Endothelial cell of umbilical vein (primary cell): ENCODE data around the gene DNAL1. TPM values are rescaled to one million over a fixed set of nuclear protein-coding genes. Genes with fewer than 3 reads are reported as not detected.

Experiments
- BruUV-seq: library from RNA; stranded (reverse); fragments of 400-500 nt; replicated peaks from 2 replicates; lab custom pipeline; 2021; lab: Mats Ljungman, UMichigan
- CTCF ChIA-PET: fragments of 300-600, 350-600 bp; sonication (Branson Sonifier 250); formaldehyde crosslinking; loops from one replicate; lab custom pipeline; 2021; ENCODE audit warnings: antibody characterized with exemption, inconsistent platforms; lab: Charles Lee
- POLR2A ChIA-PET: fragments of 300-600, 350-600 bp; sonication (Branson Sonifier 250); formaldehyde crosslinking; loops from one replicate; lab custom pipeline; 2021; ENCODE audit warnings: antibody characterized with exemption, inconsistent platforms; lab: Charles Lee
- DNase-seq: peaks from one replicate; pipeline ENCODE4 v3.0.0-alpha.2; 2011; ENCODE audit warnings: low read depth, low spot score
- FAIRE-seq: peaks from 2 replicates; lab custom pipeline; 2011; peaks lifted over from hg19 to GRCh38; lab: Jason Lieb, UNC
- H2AFZ ChIP-seq: 2 replicates; pipeline ENCODE4 v1.6.0; 2012; ENCODE audit warnings: low read depth, low read length, control low read depth, inconsistent platforms
- H3K27ac ChIP-seq: 2 replicates; pipeline ENCODE4 v1.5.1; 2011; ENCODE audit warnings: low read depth, mild to moderate bottlenecking, control low read depth, low read length, moderate library complexity; ENCODE audit not compliant: insufficient read depth
- H3K27me3 ChIP-seq, 2 experiments: 2 replicates each; pipeline versions ENCODE4 v1.6.0 to v1.6.1; 2011; ENCODE audit warnings: low read length in 2 of 2, mixed read lengths in 1 of 2; ENCODE audit not compliant: control insufficient read depth in 2 of 2, insufficient read depth in 2 of 2
- H3K36me3 ChIP-seq, 2 experiments: 2 replicates in 1 of 2; 3 replicates in 1 of 2; pipeline ENCODE4 v1.5.1; 2011; ENCODE audit warnings: low read length in 2 of 2, mild to moderate bottlenecking in 1 of 2, moderate library complexity in 1 of 2; ENCODE audit not compliant: control insufficient read depth in 2 of 2, insufficient read depth in 2 of 2; ENCODE audit errors: extremely low read depth in 1 of 2
- H3K4me1 ChIP-seq: 3 replicates; pipeline ENCODE4 v1.5.1; 2011; ENCODE audit warnings: mild to moderate bottlenecking, low read length; ENCODE audit not compliant: control insufficient read depth, insufficient read depth; ENCODE audit errors: extremely low read depth
- H3K4me2 ChIP-seq: 2 replicates; pipeline ENCODE4 v1.6.1; 2011; ENCODE audit warnings: low read length, control low read depth, mixed read lengths; ENCODE audit not compliant: insufficient read depth
- H3K4me3 ChIP-seq, 3 experiments: fragments of 200-600 bp in 1 of 3; sonication (generic), shearing (Covaris generic) in 1 of 3; replicated peaks in 1 of 3; 2 replicates each; pipeline ENCODE4 v1.5.1; 2011 to 2016; ENCODE audit warnings: control low read depth in 3 of 3, low read length in 3 of 3, mild to moderate bottlenecking in 2 of 3, inconsistent platforms in 1 of 3, low read depth in 1 of 3, moderate library complexity in 1 of 3; ENCODE audit not compliant: insufficient read depth in 1 of 3
- H3K79me2 ChIP-seq: 2 replicates; pipeline ENCODE4 v1.6.0; 2012; ENCODE audit warnings: low read length, inconsistent platforms; ENCODE audit not compliant: control insufficient read depth, insufficient read depth
- H3K9ac ChIP-seq: replicated peaks from 2 replicates; pipeline ENCODE3; 2011; ENCODE audit warnings: low read length, control low read depth; ENCODE audit not compliant: insufficient read depth; ENCODE audit errors: extremely low read depth
- H3K9me1 ChIP-seq: replicated peaks from 3 replicates; pipeline ENCODE4 v1.6.0; 2011; ENCODE audit warnings: mild to moderate bottlenecking, low read length; ENCODE audit not compliant: control insufficient read depth, insufficient read depth; ENCODE audit errors: extremely low read depth
- H3K9me3 ChIP-seq: replicated peaks from 2 replicates; pipeline ENCODE4 v1.5.1; 2012; ENCODE audit warnings: low read length, inconsistent platforms; ENCODE audit not compliant: control insufficient read depth, insufficient read depth
- H4K20me1 ChIP-seq: replicated peaks from 2 replicates; pipeline ENCODE3; 2011; ENCODE audit warnings: mild to moderate bottlenecking, low read length; ENCODE audit not compliant: control insufficient read depth, insufficient read depth; ENCODE audit errors: extremely low read depth
- EZH2 ChIP-seq: IDR thresholded peaks from 2 replicates; pipeline ENCODE4 v1.6.1; 2012; ENCODE audit warnings: borderline replicate concordance, low read depth, mild to moderate bottlenecking, moderate library complexity, low read length, inconsistent platforms; ENCODE audit not compliant: severe bottlenecking
- FOS ChIP-seq: IDR thresholded peaks from 2 replicates; pipeline ENCODE4 v1.6.1; 2011; ENCODE audit warnings: mild to moderate bottlenecking, low read length, moderate library complexity, borderline replicate concordance; ENCODE audit not compliant: insufficient read depth
- GATA2 ChIP-seq: IDR thresholded peaks from 2 replicates; pipeline ENCODE4 v1.7.0; 2011; ENCODE audit warnings: low read depth, mild to moderate bottlenecking, moderate library complexity, mixed read lengths, low read length; ENCODE audit not compliant: insufficient read length, insufficient read depth
- JUN ChIP-seq: IDR thresholded peaks from 2 replicates; pipeline ENCODE4 v1.6.1; 2011; ENCODE audit warnings: borderline replicate concordance, low read depth; ENCODE audit not compliant: insufficient read length, insufficient read depth
- MYC ChIP-seq: IDR thresholded peaks from one replicate; pipeline ENCODE4 v1.6.1; 2011; ENCODE audit warnings: mild to moderate bottlenecking, low read depth, low read length
- POLR2A ChIP-seq: IDR thresholded peaks from 2 replicates; pipeline ENCODE4 v1.6.1; 2012; ENCODE audit warnings: low read depth, mild to moderate bottlenecking, control low read depth, low read length
- POLR2AphosphoS5 ChIP-seq: IDR thresholded peaks from 2 replicates; pipeline ENCODE4 v1.6.1; 2012; ENCODE audit warnings: low read depth, mild to moderate bottlenecking, control low read depth, low read length, moderate library complexity; ENCODE audit not compliant: insufficient read depth
- dilution Hi-C: fragments of 300-500 bp; cut with MboI; formaldehyde crosslinking; loops from one replicate; pipeline ENCODE4 v1.15.0; 2019; ENCODE audit warnings: low sequenced_read_pairs; ENCODE audit not compliant: extremely low pct_ligation_motif_present
- intact Hi-C: fragments of 100-400 bp; cut with micrococcal nuclease; formaldehyde crosslinking; loops from one replicate; pipeline ENCODE4 v1.10.0; 2022
- polyA plus RNA-seq, 4 experiments: library from polyadenylated mRNA; depleted of rRNA in 3 of 4; stranded (reverse) in 3 of 4; unstranded in 1 of 4; fragments of >200 nt; gene quantifications; 2 replicates each; pipeline versions ENCODE4 v1.2.1 to v1.2.3, GENCODE V29; 2011 to 2012; ENCODE audit warnings: missing spikeins in 1 of 4
- total RNA-seq: library from RNA; stranded (reverse); gene quantifications from 2 replicates; pipeline ENCODE4 v1.2.3, GENCODE V29; 2021
- TF ChIP-seq, protein P1 (sequence below), 2 donors: IDR thresholded peaks; 1 replicate in 1 of 2; 2 replicates in 1 of 2; pipeline ENCODE4 v1.5.1; 2011; ENCODE audit warnings: low read length in 2 of 2, mild to moderate bottlenecking in 2 of 2, moderate library complexity in 2 of 2, control low read depth in 1 of 2, inconsistent platforms in 1 of 2, low read depth in 1 of 2; ENCODE audit not compliant: insufficient read depth in 1 of 2; ENCODE audit errors: extremely low read depth in 1 of 2
- TF ChIP-seq, protein P2 (sequence below): IDR thresholded peaks from 2 replicates; pipeline ENCODE4 v1.6.1; 2011; ENCODE audit not compliant: insufficient read depth, insufficient read length

DNAL1 gene
- total and polyA plus RNA-seq, 2 donors (not counting 3 experiments of a cell fraction or from before 2014, with no cell fraction given) = 2.4 to 15.3 TPM

DNA sequence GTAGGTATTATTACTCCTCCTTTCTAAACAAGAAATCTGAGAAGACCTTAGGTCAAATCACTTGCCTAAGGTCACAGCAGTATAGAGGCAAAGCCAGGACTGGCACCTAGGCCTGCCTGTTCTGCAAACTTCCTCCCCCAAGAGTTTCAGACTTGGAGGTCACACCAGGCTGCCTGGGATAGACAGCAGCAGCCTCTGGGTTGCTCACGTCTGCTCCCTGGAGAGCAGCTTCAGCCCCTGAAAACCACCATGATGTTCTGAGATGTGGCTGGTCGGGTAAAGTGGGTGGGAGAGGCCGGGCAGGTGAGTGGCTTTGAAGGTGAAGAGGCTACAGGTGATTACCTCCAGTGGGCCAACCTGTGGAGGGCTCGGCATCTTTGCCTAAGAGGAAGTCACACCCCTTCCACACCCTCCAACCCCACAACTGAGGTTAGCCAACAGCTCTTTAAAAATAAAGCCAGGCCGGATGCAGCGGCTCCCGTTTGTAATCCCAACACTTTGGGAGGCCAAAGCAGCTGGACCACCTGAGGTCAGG, 106.4 kb downstream of the DNAL1 start:
- no peak overlapping the region for H3K4me3 ChIP-seq
- H4K20me1 ChIP-seq = no peaks in the 10 kb centered on the region
- TF ChIP-seq MYC (no peak), EZH2 (no peak), POLR2AphosphoS5 (no peak), FOS (no peak), JUN (no peak), GATA2 (no peak), POLR2A (no peak)
- TF ChIP-seq, protein P1, sequence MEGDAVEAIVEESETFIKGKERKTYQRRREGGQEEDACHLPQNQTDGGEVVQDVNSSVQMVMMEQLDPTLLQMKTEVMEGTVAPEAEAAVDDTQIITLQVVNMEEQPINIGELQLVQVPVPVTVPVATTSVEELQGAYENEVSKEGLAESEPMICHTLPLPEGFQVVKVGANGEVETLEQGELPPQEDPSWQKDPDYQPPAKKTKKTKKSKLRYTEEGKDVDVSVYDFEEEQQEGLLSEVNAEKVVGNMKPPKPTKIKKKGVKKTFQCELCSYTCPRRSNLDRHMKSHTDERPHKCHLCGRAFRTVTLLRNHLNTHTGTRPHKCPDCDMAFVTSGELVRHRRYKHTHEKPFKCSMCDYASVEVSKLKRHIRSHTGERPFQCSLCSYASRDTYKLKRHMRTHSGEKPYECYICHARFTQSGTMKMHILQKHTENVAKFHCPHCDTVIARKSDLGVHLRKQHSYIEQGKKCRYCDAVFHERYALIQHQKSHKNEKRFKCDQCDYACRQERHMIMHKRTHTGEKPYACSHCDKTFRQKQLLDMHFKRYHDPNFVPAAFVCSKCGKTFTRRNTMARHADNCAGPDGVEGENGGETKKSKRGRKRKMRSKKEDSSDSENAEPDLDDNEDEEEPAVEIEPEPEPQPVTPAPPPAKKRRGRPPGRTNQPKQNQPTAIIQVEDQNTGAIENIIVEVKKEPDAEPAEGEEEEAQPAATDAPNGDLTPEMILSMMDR (IDR thresholded peaks at IDR 0.05; ENCODE audit: extremely low read depth in 1 of 2, insufficient read depth in 1 of 2, low read depth in 1 of 2, low read length in 2 of 2) = no peak
- TF ChIP-seq, protein P2, sequence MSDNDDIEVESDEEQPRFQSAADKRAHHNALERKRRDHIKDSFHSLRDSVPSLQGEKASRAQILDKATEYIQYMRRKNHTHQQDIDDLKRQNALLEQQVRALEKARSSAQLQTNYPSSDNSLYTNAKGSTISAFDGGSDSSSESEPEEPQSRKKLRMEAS = no peak
- H3K27ac ChIP-seq = peak overlapping the region; percentile 99
- dilution Hi-C loops = no loop called here
- peaks cover 74% of the 10 kb centered on the region for H3K4me1 ChIP-seq
- H3K4me2 ChIP-seq = no peak overlapping the region
- FAIRE-seq = peak; percentile 15
- H3K36me3 ChIP-seq = no peaks in the 10 kb centered on the region
- POLR2A ChIA-PET = no interaction called here
- H3K9ac ChIP-seq = no peak overlapping the region
- BruUV-seq = no TSS peak
- no peaks in the 10 kb centered on the region for H3K27me3 ChIP-seq
- intact Hi-C loops = loop anchor here (5.0 kb wide), 1 partner anchor 39 kb away; the partner anchor contains the start of gene PNMA1
- H3K9me1 ChIP-seq = no peaks in the 10 kb centered on the region
- H3K9me3 ChIP-seq = no peaks in the 10 kb centered on the region
- peaks cover 91% of the 10 kb centered on the region for H3K79me2 ChIP-seq
- CTCF ChIA-PET = interaction anchor here (5.7 kb wide), 1 partner anchor 8 kb away, joined by 80 read pairs; no protein-coding TSS in a partner anchor
- DNase-seq = no peak
- no peak overlapping the region for H2AFZ ChIP-seq
